Breast epithelium (tissue), 4 donors: ENCODE measurements around the gene DNAJC13. TPM values are rescaled to one million over a fixed set of nuclear protein-coding genes. Genes with fewer than 3 reads are reported as not detected.

Experiments used
- DNase-seq, 2 donors: peaks; one replicate each; pipeline ENCODE4 v3.0.0-alpha.2; 2019; ENCODE audit warnings: low spot score in 2 of 2
- H3K27ac ChIP-seq, 2 donors: fragments of 200-600 bp; sonication (generic) in 1 of 2; one replicate each; pipeline ENCODE4 v1.5.1; 2016 to 2019; ENCODE audit warnings: mild to moderate bottlenecking in 1 of 2
- H3K27me3 ChIP-seq, 2 donors: fragments of 200-600 bp; sonication (generic) in 1 of 2; one replicate each; pipeline versions ENCODE4 v1.5.1 to v1.6.0; 2017 to 2019; ENCODE audit warnings: control low read depth in 1 of 2, mild to moderate bottlenecking in 1 of 2
- H3K36me3 ChIP-seq: fragments of 200-600 bp; one replicate; pipeline ENCODE4 v1.5.1; 2019
- H3K4me1 ChIP-seq, 2 donors: fragments of 200-600 bp; sonication (generic); one replicate each; pipeline ENCODE4 v1.5.1; 2016 to 2019; ENCODE audit warnings: control low read depth in 1 of 2
- H3K4me3 ChIP-seq, 3 donors: fragments of 200-600 bp; sonication (generic); 1 replicate in 2 of 3; 2 replicates in 1 of 3; pipeline ENCODE4 v1.5.1; 2016 to 2019; ENCODE audit warnings: mild to moderate bottlenecking in 3 of 3, moderate library complexity in 2 of 3
- H3K9me3 ChIP-seq, 2 donors: fragments of 200-600 bp; sonication (generic) in 1 of 2; one replicate each; pipeline ENCODE4 v1.5.1; 2016 to 2019; ENCODE audit warnings: control low read depth in 1 of 2
- CTCF ChIP-seq, 3 donors: fragments of 450-650 bp; IDR thresholded peaks; one replicate each; pipeline ENCODE4 v1.5.1; 2016 to 2017; ENCODE audit warnings: antibody characterized with exemption in 3 of 3, mild to moderate bottlenecking in 3 of 3, moderate library complexity in 3 of 3
- POLR2A ChIP-seq: fragments of 450-650 bp; IDR thresholded peaks from one replicate; pipeline ENCODE4 v1.6.1; 2016; ENCODE audit warnings: antibody characterized with exemption, mild to moderate bottlenecking, moderate library complexity
- POLR2AphosphoS5 ChIP-seq, 3 donors: sonication (generic); formaldehyde crosslinking; IDR thresholded peaks; one replicate each; pipeline ENCODE4 v1.6.1; 2017; ENCODE audit warnings: antibody characterized with exemption in 3 of 3
- intact Hi-C: fragments of 100-400 bp; cut with DNase I; formaldehyde crosslinking; loops from one replicate; pipeline ENCODE4 v1.15.1; 2023; ENCODE audit warnings: low total_unique reads
- total RNA-seq, 3 donors: library from RNA; depleted of rRNA; stranded (reverse); fragments of >200 nt; gene quantifications; one replicate each; pipeline ENCODE4 v1.1.0, GENCODE V29; 2016

Gene DNAJC13
- total RNA-seq, 3 donors from 2014 or later, result 42.0 to 56.5 (median 53.6) TPM

GRCh38 chr3:132564070-132564465 is 146.8 kb downstream of the DNAJC13 start:
- no peaks in the 10 kb centered on the region for H3K27me3 ChIP-seq
- DNase-seq, result no peak
- TF ChIP-seq CTCF (IDR thresholded peaks at IDR 0.05) (no peak), POLR2AphosphoS5 (IDR thresholded peaks at IDR 0.05) (no peak), POLR2A (no peak)
- no peaks in the 10 kb centered on the region for H3K4me1 ChIP-seq
- intact Hi-C loops, result no loop called here
- H3K9me3 ChIP-seq, result no peaks in the 10 kb centered on the region
- no peaks in the 10 kb centered on the region for H3K36me3 ChIP-seq
- H3K27ac ChIP-seq, result peak overlapping the region; percentile 14 to 22
- no peak overlapping the region for H3K4me3 ChIP-seq

GRCh38 chr3:132568422-132568821 is 151.1 kb downstream of the DNAJC13 start:
- Histone ChIP-seq H3K27ac (no peak overlapping the region), H3K9me3 (peaks cover 0 to 5% of the 10 kb centered on the region in 2 donors), H3K36me3 (no peaks in the 10 kb centered on the region), H3K4me1 (no peaks in the 10 kb centered on the region), H3K27me3 (no peaks in the 10 kb centered on the region), H3K4me3 (no peak overlapping the region)
- no peak for DNase-seq
- intact Hi-C loops, result no loop called here
- TF ChIP-seq POLR2A (no peak), POLR2AphosphoS5 (IDR thresholded peaks at IDR 0.05) (no peak), CTCF (IDR thresholded peaks at IDR 0.05) (no peak)

GRCh38 chr3:132569153-132569552 is 151.9 kb downstream of the DNAJC13 start:
- intact Hi-C loops, result no loop called here
- no peaks in the 10 kb centered on the region for H3K4me1 ChIP-seq
- H3K27me3 ChIP-seq, result no peaks in the 10 kb centered on the region
- H3K27ac ChIP-seq, result no peak overlapping the region
- no peak overlapping the region for H3K4me3 ChIP-seq
- H3K9me3 ChIP-seq, result peaks cover 0 to 5% of the 10 kb centered on the region in 2 donors
- H3K36me3 ChIP-seq, result no peaks in the 10 kb centered on the region
- DNase-seq, result no peak
- TF ChIP-seq POLR2A, result no peak
- TF ChIP-seq POLR2AphosphoS5 (IDR thresholded peaks at IDR 0.05), result no peak
- TF ChIP-seq CTCF (IDR thresholded peaks at IDR 0.05), result no peak

- intact Hi-C loops, result no loop called here
- DNase-seq, result no peak
- Histone ChIP-seq H3K4me3 (no peak overlapping the region), H3K27me3 (no peaks in the 10 kb centered on the region), H3K4me1 (no peaks in the 10 kb centered on the region), H3K27ac (peak overlapping the region; percentile 6 to 11), H3K9me3 (peaks cover 0 to 5% of the 10 kb centered on the region in 2 donors), H3K36me3 (no peaks in the 10 kb centered on the region)
- TF ChIP-seq CTCF (IDR thresholded peaks at IDR 0.05) (no peak), POLR2A (no peak), POLR2AphosphoS5 (IDR thresholded peaks at IDR 0.05) (no peak)
Measured at GRCh38 chr3:132569580-132569979, 152.3 kb downstream of the DNAJC13 start.

GRCh38 chr3:132570016-132570415 is 152.7 kb downstream of the DNAJC13 start:
- no peak for DNase-seq
- intact Hi-C loops, result no loop called here
- Histone ChIP-seq H3K27ac (peak overlapping the region; percentile 6 to 11), H3K9me3 (peaks cover 0 to 5% of the 10 kb centered on the region in 2 donors), H3K36me3 (no peaks in the 10 kb centered on the region), H3K27me3 (no peaks in the 10 kb centered on the region), H3K4me1 (no peaks in the 10 kb centered on the region), H3K4me3 (no peak overlapping the region)
- no peak for TF ChIP-seq POLR2A
- no peak for TF ChIP-seq POLR2AphosphoS5 (IDR thresholded peaks at IDR 0.05)
- no peak for TF ChIP-seq CTCF (IDR thresholded peaks at IDR 0.05)
